GM12878 (cell line): ENCODE measurements around the gene MSI2.

ENCODE experiments used
- ASH2L ChIP-seq: fragments of 300-600, 200-600 bp; sonication (generic); IDR thresholded peaks from 2 replicates; pipeline ENCODE4 v1.6.1; 2017; ENCODE audit warnings: low read depth, mild to moderate bottlenecking, borderline replicate concordance
- EZH2 ChIP-seq: IDR thresholded peaks from 2 replicates; pipeline ENCODE4 v1.6.1; 2012; ENCODE audit warnings: low read depth, mild to moderate bottlenecking, control low read depth, inconsistent platforms, low read length, borderline replicate concordance; ENCODE audit not compliant: control insufficient read depth
- FOXK2 ChIP-seq: fragments of 450-650 bp; IDR thresholded peaks from 2 replicates; pipeline ENCODE4 v1.6.1; 2017; ENCODE audit warnings: mild to moderate bottlenecking, moderate library complexity
- KDM1A ChIP-seq: fragments of 200-600 bp; sonication (generic); IDR thresholded peaks from 2 replicates; pipeline ENCODE4 v1.6.1; 2016; ENCODE audit warnings: borderline replicate concordance
- NFXL1 ChIP-seq: fragments of 450-650 bp; IDR thresholded peaks from 2 replicates; pipeline ENCODE4 v1.6.1; 2017; ENCODE audit warnings: antibody characterized with exemption, mild to moderate bottlenecking, borderline replicate concordance
- NFYB ChIP-seq: IDR thresholded peaks from 2 replicates; pipeline ENCODE4 v1.6.1; 2011; ENCODE audit warnings: low read depth, mild to moderate bottlenecking, low read length, improper control_type of control experiment, moderate library complexity; ENCODE audit not compliant: insufficient read depth
- ZNF274 ChIP-seq: IDR thresholded peaks from one replicate; pipeline ENCODE4 v1.8.0; 2011; ENCODE audit not compliant: insufficient read length, insufficient read depth
- TF ChIP-seq, protein P1 (sequence below), 3 experiments: IDR thresholded peaks in 2 of 3; conservative IDR thresholded peaks in 1 of 3; 2 replicates each; pipeline ENCODE4 v1.5.1; 2011; ENCODE audit warnings: low read depth in 3 of 3, low read length in 3 of 3, mild to moderate bottlenecking in 3 of 3, control low read depth in 2 of 3, moderate library complexity in 2 of 3, inconsistent platforms in 1 of 3, mixed read lengths in 1 of 3; ENCODE audit not compliant: control insufficient read depth in 2 of 3, insufficient read depth in 1 of 3; ENCODE audit errors: extremely low read depth in 1 of 3
- TF ChIP-seq, protein P2 (sequence below): IDR thresholded peaks from 2 replicates; pipeline ENCODE4 v1.6.1; 2012; ENCODE audit warnings: mild to moderate bottlenecking, low read depth, low read length

DNA sequence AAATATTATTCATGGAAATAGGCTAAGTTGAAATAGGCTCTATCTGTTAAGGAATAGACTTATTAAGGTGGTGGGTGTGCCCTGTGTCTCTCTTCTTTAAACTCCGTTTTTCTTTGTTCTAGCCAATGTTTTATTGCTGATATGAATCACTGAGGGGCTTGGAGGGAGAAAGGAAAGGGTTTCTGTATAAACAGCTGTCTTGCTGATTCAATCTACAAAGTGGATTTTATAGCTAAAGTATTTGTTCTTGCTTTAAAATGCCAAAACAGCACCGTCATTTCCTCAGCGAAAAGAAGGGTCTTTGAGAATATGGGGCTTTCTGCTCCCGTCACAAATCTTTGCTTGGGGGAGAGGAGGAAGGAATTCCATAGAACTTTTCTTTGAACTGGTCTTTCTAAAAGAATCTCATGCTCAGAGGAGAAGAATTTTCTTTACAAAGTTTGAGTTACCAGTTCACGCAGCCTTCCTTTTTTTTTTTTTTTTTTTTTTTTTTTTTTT, 39.3 kb downstream of the MSI2 start:
- no peak for TF ChIP-seq ZNF274
- no peak for TF ChIP-seq EZH2
- TF ChIP-seq FOXK2 = no peak
- no peak for TF ChIP-seq NFYB
- TF ChIP-seq, protein P1, sequence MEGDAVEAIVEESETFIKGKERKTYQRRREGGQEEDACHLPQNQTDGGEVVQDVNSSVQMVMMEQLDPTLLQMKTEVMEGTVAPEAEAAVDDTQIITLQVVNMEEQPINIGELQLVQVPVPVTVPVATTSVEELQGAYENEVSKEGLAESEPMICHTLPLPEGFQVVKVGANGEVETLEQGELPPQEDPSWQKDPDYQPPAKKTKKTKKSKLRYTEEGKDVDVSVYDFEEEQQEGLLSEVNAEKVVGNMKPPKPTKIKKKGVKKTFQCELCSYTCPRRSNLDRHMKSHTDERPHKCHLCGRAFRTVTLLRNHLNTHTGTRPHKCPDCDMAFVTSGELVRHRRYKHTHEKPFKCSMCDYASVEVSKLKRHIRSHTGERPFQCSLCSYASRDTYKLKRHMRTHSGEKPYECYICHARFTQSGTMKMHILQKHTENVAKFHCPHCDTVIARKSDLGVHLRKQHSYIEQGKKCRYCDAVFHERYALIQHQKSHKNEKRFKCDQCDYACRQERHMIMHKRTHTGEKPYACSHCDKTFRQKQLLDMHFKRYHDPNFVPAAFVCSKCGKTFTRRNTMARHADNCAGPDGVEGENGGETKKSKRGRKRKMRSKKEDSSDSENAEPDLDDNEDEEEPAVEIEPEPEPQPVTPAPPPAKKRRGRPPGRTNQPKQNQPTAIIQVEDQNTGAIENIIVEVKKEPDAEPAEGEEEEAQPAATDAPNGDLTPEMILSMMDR (IDR thresholded peaks at IDR 0.05 in 2 of 3, conservative IDR thresholded peaks at IDR 0.05 in 1 of 3; ENCODE audit: control insufficient read depth in 2 of 3, extremely low read depth in 1 of 3, insufficient read depth in 1 of 3, low read depth in 3 of 3, low read length in 3 of 3) = no peak
- no peak for TF ChIP-seq NFXL1
- no peak for TF ChIP-seq ASH2L
- TF ChIP-seq KDM1A = no peak
- TF ChIP-seq, protein P2, sequence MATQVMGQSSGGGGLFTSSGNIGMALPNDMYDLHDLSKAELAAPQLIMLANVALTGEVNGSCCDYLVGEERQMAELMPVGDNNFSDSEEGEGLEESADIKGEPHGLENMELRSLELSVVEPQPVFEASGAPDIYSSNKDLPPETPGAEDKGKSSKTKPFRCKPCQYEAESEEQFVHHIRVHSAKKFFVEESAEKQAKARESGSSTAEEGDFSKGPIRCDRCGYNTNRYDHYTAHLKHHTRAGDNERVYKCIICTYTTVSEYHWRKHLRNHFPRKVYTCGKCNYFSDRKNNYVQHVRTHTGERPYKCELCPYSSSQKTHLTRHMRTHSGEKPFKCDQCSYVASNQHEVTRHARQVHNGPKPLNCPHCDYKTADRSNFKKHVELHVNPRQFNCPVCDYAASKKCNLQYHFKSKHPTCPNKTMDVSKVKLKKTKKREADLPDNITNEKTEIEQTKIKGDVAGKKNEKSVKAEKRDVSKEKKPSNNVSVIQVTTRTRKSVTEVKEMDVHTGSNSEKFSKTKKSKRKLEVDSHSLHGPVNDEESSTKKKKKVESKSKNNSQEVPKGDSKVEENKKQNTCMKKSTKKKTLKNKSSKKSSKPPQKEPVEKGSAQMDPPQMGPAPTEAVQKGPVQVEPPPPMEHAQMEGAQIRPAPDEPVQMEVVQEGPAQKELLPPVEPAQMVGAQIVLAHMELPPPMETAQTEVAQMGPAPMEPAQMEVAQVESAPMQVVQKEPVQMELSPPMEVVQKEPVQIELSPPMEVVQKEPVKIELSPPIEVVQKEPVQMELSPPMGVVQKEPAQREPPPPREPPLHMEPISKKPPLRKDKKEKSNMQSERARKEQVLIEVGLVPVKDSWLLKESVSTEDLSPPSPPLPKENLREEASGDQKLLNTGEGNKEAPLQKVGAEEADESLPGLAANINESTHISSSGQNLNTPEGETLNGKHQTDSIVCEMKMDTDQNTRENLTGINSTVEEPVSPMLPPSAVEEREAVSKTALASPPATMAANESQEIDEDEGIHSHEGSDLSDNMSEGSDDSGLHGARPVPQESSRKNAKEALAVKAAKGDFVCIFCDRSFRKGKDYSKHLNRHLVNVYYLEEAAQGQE = no peak
